HG03342 (cell line): ENCODE measurements around the gene DDAH2.

Source experiments
- ATAC-seq: cut with Tn5 transposase; IDR thresholded peaks from one replicate; pipeline ENCODE4 v1.9.1; 2021; ENCODE audit warnings: mild to moderate bottlenecking, moderate library complexity; ENCODE audit not compliant: unreplicated experiment

DDAH2 gene

GRCh38 chr6:31733734-31734133, 4.6 kb upstream of the DDAH2 start:
- no peak for ATAC-seq

GRCh38 chr6:31732029-31732428, 2.9 kb upstream of the DDAH2 start:
- no peak for ATAC-seq

GRCh38 chr6:31730631-31731086, 1.6 kb upstream of the DDAH2 start:
- no peak for ATAC-seq

GRCh38 chr6:31729979-31730630, 1.0 kb upstream of the DDAH2 start:
- peak; percentile 31 for ATAC-seq

GRCh38 chr6:31729515-31729978, 448 bp upstream of the DDAH2 start:
- ATAC-seq: peak; percentile 42

GRCh38 chr6:31727717-31728671, 1.1 kb downstream of the DDAH2 start:
- ATAC-seq: no peak

- no peak for ATAC-seq
These were observed 1.9 kb downstream of the DDAH2 start for GRCh38 chr6:31727034-31727716.

GRCh38 chr6:31725502-31726350, 3.4 kb downstream of the DDAH2 start:
- ATAC-seq: no peak

GRCh38 chr6:31723980-31724691, 5.0 kb downstream of the DDAH2 start:
- no peak for ATAC-seq

GRCh38 chr6:31723245-31723979, 5.7 kb downstream of the DDAH2 start, which contains the start of gene MPIG6B:
TSS of gene MPIG6B (plus strand) at chr6:31723373. CDS start at chr6:31723384, 11 bp downstream.
- no peak for ATAC-seq

- ATAC-seq: no peak
These were observed 6.9 kb downstream of the DDAH2 start for GRCh38 chr6:31722173-31722572.

GRCh38 chr6:31721351-31722020, 7.6 kb downstream of the DDAH2 start, which contains the start of gene LY6G6C:
TSS of gene LY6G6C (minus strand) at chr6:31721746. CDS start at chr6:31721679, 67 bp downstream.
- no peak for ATAC-seq

- ATAC-seq: no peak
These were observed 8.8 kb downstream of the DDAH2 start for GRCh38 chr6:31720196-31720770.

- ATAC-seq: no peak
These were observed 10.1 kb downstream of the DDAH2 start for GRCh38 chr6:31719001-31719400.

GRCh38 chr6:31718265-31718664, 10.8 kb downstream of the DDAH2 start:
- no peak for ATAC-seq

GRCh38 chr6:31717499-31718222, 11.4 kb downstream of the DDAH2 start:
- ATAC-seq: no peak
